Liver (tissue), 9 donors: Measurements from ENCODE around the gene DGKD. TPM values are rescaled to one million over a fixed set of nuclear protein-coding genes. Genes with fewer than 3 reads are reported as not detected.

ENCODE experiments used
- DNase-seq: peaks from one replicate; pipeline ENCODE4 v3.0.0-alpha.2; 2017; ENCODE audit warnings: low spot score
- H3K27ac ChIP-seq, 2 donors: one replicate each; pipeline ENCODE4 v1.7.0; 2013; ENCODE audit warnings: inconsistent platforms in 2 of 2, low read length in 2 of 2, control low read depth in 1 of 2, low read depth in 1 of 2, mild to moderate bottlenecking in 1 of 2
- H3K27me3 ChIP-seq, 4 donors: one replicate each; pipeline versions ENCODE4 v1.6.1 to v1.7.0; 2013; ENCODE audit warnings: low read length in 3 of 4, inconsistent platforms in 1 of 4, mild to moderate bottlenecking in 1 of 4, moderate library complexity in 1 of 4; ENCODE audit not compliant: control insufficient read depth in 4 of 4, insufficient read depth in 4 of 4
- H3K36me3 ChIP-seq, 4 donors: one replicate each; pipeline versions ENCODE4 v1.6.1 to v1.7.0; 2013; ENCODE audit warnings: low read length in 3 of 4, mild to moderate bottlenecking in 3 of 4, low read depth in 1 of 4, moderate library complexity in 1 of 4; ENCODE audit not compliant: control insufficient read depth in 4 of 4, insufficient read depth in 3 of 4
- H3K4me1 ChIP-seq, 4 donors: one replicate each; pipeline versions ENCODE4 v1.6.1 to v1.7.0; 2013; ENCODE audit warnings: low read length in 3 of 4, mild to moderate bottlenecking in 3 of 4, moderate library complexity in 1 of 4; ENCODE audit not compliant: control insufficient read depth in 4 of 4, insufficient read depth in 4 of 4
- H3K4me3 ChIP-seq, 3 donors: one replicate each; pipeline versions ENCODE4 v1.6.1 to v1.7.0; 2013; ENCODE audit warnings: low read length in 3 of 3, control low read depth in 1 of 3, low read depth in 1 of 3, mild to moderate bottlenecking in 1 of 3
- H3K9ac ChIP-seq, 2 donors: one replicate each; pipeline ENCODE4 v1.7.0; 2013; ENCODE audit warnings: low read length in 2 of 2, mild to moderate bottlenecking in 2 of 2, moderate library complexity in 2 of 2, control low read depth in 1 of 2, low read depth in 1 of 2
- H3K9me3 ChIP-seq, 4 donors: one replicate each; pipeline versions ENCODE4 v1.6.1 to v1.7.0; 2013; ENCODE audit warnings: low read length in 3 of 4; ENCODE audit not compliant: control insufficient read depth in 4 of 4
- ATF3 ChIP-seq: IDR thresholded peaks from 2 replicates; pipeline ENCODE4 v1.6.1; 2016; ENCODE audit warnings: antibody characterized with exemption
- CTCF ChIP-seq: fragments of 150-350 bp; IDR thresholded peaks from 2 replicates; pipeline ENCODE4 v1.5.1; 2017; ENCODE audit warnings: improper control_type of control experiment, low read depth, low read length; ENCODE audit not compliant: missing input control
- FOXA1 ChIP-seq: IDR thresholded peaks from 2 replicates; pipeline ENCODE4 v1.6.1; 2016; ENCODE audit warnings: antibody characterized with exemption
- FOXA2 ChIP-seq: IDR thresholded peaks from 2 replicates; pipeline ENCODE4 v1.6.1; 2016; ENCODE audit warnings: antibody characterized with exemption
- GABPA ChIP-seq, 2 donors: IDR thresholded peaks in 1 of 2; conservative IDR thresholded peaks in 1 of 2; 2 replicates each; pipeline ENCODE4 v1.6.1; 2016; ENCODE audit warnings: antibody characterized with exemption in 2 of 2, mild to moderate bottlenecking in 1 of 2, moderate library complexity in 1 of 2
- HNF4A ChIP-seq, 2 donors: conservative IDR thresholded peaks; 2 replicates each; pipeline ENCODE4 v1.6.1; 2016; ENCODE audit warnings: antibody characterized with exemption in 2 of 2, mild to moderate bottlenecking in 2 of 2
- HNF4G ChIP-seq: IDR thresholded peaks from 2 replicates; pipeline ENCODE4 v1.6.1; 2016; ENCODE audit warnings: antibody characterized with exemption
- JUND ChIP-seq, 2 donors: IDR thresholded peaks; 2 replicates each; pipeline ENCODE4 v1.6.1; 2016; ENCODE audit warnings: antibody characterized with exemption in 2 of 2
- MAX ChIP-seq: IDR thresholded peaks from 2 replicates; pipeline ENCODE4 v1.6.1; 2016; ENCODE audit warnings: antibody characterized with exemption
- RAD21 ChIP-seq, 2 donors: IDR thresholded peaks; 2 replicates each; pipeline ENCODE4 v1.6.1; 2016; ENCODE audit warnings: antibody characterized with exemption in 2 of 2, mild to moderate bottlenecking in 2 of 2
- REST ChIP-seq: IDR thresholded peaks from 2 replicates; pipeline ENCODE4 v1.6.1; 2016; ENCODE audit warnings: antibody characterized with exemption, mild to moderate bottlenecking
- RXRA ChIP-seq, 2 donors: IDR thresholded peaks; 2 replicates each; pipeline ENCODE4 v1.6.1; 2017 to 2018; ENCODE audit warnings: antibody characterized with exemption in 2 of 2, mild to moderate bottlenecking in 1 of 2
- SP1 ChIP-seq: IDR thresholded peaks from 2 replicates; pipeline ENCODE4 v1.6.1; 2018; ENCODE audit warnings: antibody characterized with exemption, mild to moderate bottlenecking
- TAF1 ChIP-seq: conservative IDR thresholded peaks from 2 replicates; pipeline ENCODE4 v1.6.1; 2016; ENCODE audit warnings: antibody characterized with exemption, mild to moderate bottlenecking
- YY1 ChIP-seq: IDR thresholded peaks from 2 replicates; pipeline ENCODE4 v1.6.1; 2016; ENCODE audit warnings: antibody characterized with exemption, mild to moderate bottlenecking
- ZBTB33 ChIP-seq: IDR thresholded peaks from 2 replicates; pipeline ENCODE4 v1.6.1; 2016; ENCODE audit warnings: antibody characterized with exemption
- WGBS: extraction: QIAGEN DNeasy Blood & Tissue Kit; methylation state at CpG from one replicate; pipeline ENCODE4 v1.1.7; 2013; 5-methylcytosine and 5-hydroxymethylcytosine counted together
- polyA plus RNA-seq, 2 donors: library from polyadenylated mRNA; stranded (reverse) in 1 of 2; unstranded in 1 of 2; fragments of 200-250 nt in 1 of 2; fragments of >200 nt in 1 of 2; fragmentation: Nextera tagmentation in 1 of 2; extraction: Ambion mirVana in 1 of 2; gene quantifications; one replicate each; pipeline versions ENCODE4 v1.2.1 to v1.2.3, GENCODE V29; 2013 to 2015
- total RNA-seq, 2 donors: library from RNA; depleted of rRNA; stranded (reverse); fragments of >200 nt; gene quantifications; one replicate each; pipeline ENCODE4 v1.2.3, GENCODE V29; 2014
- donor health status: healthy.
- donor health status: healthy.
- donor health status: healthy.
- donor health status: healthy.
- donor health status: healthy.

Gene DGKD
- total and polyA plus RNA-seq, 4 donors, result 4.8 to 16.4 (median 8.2) TPM

GRCh38 chr2:233411162-233411561 lies 56.9 kb downstream of the DGKD start (continued):
- TF ChIP-seq JUND (IDR thresholded peaks at IDR 0.05) (no peak), YY1 (no peak), RXRA (IDR thresholded peaks at IDR 0.05) (no peak)

GRCh38 chr2:233412405-233412804 lies 58.1 kb downstream of the DGKD start:
- 97% methylated on average over 3 of the region's 3 CpGs for WGBS

More at GRCh38 chr2:233412405-233412804, 58.1 kb downstream of the DGKD start:
- H3K9me3 ChIP-seq, result peaks cover 0 to 4% (median 1%) of the 10 kb centered on the region in 4 donors
- H3K27ac ChIP-seq, result no peak overlapping the region
- no peak overlapping the region for H3K4me3 ChIP-seq
- DNase-seq, result no peak
- peaks cover 6 to 27% (median 18%) of the 10 kb centered on the region in 4 donors for H3K4me1 ChIP-seq
- TF ChIP-seq RAD21 (IDR thresholded peaks at IDR 0.05) (no peak), TAF1 (no peak), CTCF (no peak), HNF4G (no peak), REST (no peak), HNF4A (conservative IDR thresholded peaks at IDR 0.05) (no peak), GABPA (IDR thresholded peaks at IDR 0.05 in 1 of 2, conservative IDR thresholded peaks at IDR 0.05 in 1 of 2) (no peak), MAX (no peak), JUND (IDR thresholded peaks at IDR 0.05) (no peak), FOXA1 (no peak), ATF3 (no peak), SP1 (no peak), ZBTB33 (no peak), YY1 (no peak), FOXA2 (no peak)
- no peak overlapping the region for H3K9ac ChIP-seq
- no peaks in the 10 kb centered on the region for H3K27me3 ChIP-seq
- H3K36me3 ChIP-seq, result no peaks in the 10 kb centered on the region
